IMR-90 (cell line): ENCODE measurements around the gene GGA3.

Experiments
- BHLHE40 ChIP-seq: fragments of 150-350 bp; IDR thresholded peaks from 2 replicates; pipeline ENCODE4 v1.6.1; 2016; ENCODE audit warnings: mild to moderate bottlenecking, low read depth, low read length
- CEBPB ChIP-seq: IDR thresholded peaks from 2 replicates; pipeline ENCODE4 v1.6.1; 2012; ENCODE audit warnings: low read depth, low read length, improper control_type of control experiment
- CHD1 ChIP-seq: IDR thresholded peaks from 2 replicates; pipeline ENCODE4 v1.6.1; 2012; ENCODE audit warnings: low read depth, low read length, improper control_type of control experiment
- CTCF ChIP-seq: conservative IDR thresholded peaks from 2 replicates; pipeline ENCODE4 v1.5.1; 2012; ENCODE audit warnings: mild to moderate bottlenecking, low read depth, low read length, improper control_type of control experiment
- FOS ChIP-seq: fragments of 150-350 bp; IDR thresholded peaks from 2 replicates; pipeline ENCODE4 v1.6.1; 2016; ENCODE audit warnings: low read depth, low read length
- MAFK ChIP-seq: IDR thresholded peaks from 2 replicates; pipeline ENCODE4 v1.6.1; 2012; ENCODE audit warnings: low read depth, low read length, improper control_type of control experiment
- MAZ ChIP-seq: IDR thresholded peaks from 2 replicates; pipeline ENCODE4 v1.6.1; 2012; ENCODE audit warnings: low read depth, mild to moderate bottlenecking, low read length, improper control_type of control experiment, moderate library complexity, borderline replicate concordance
- POLR2A ChIP-seq: IDR thresholded peaks from 2 replicates; pipeline ENCODE4 v1.6.1; 2012; ENCODE audit warnings: mild to moderate bottlenecking, low read depth, low read length
- RAD21 ChIP-seq: IDR thresholded peaks from 2 replicates; pipeline ENCODE4 v1.6.1; 2012; ENCODE audit warnings: low read length, improper control_type of control experiment
- RFX5 ChIP-seq: IDR thresholded peaks from 2 replicates; pipeline ENCODE4 v1.8.0; 2012; ENCODE audit warnings: low read depth, mild to moderate bottlenecking, low read length, moderate library complexity
- SMC3 ChIP-seq: fragments of 150-350 bp; IDR thresholded peaks from 2 replicates; pipeline ENCODE4 v1.6.1; 2016; ENCODE audit warnings: low read depth, mild to moderate bottlenecking, antibody characterized with exemption, low read length, moderate library complexity
- USF2 ChIP-seq: fragments of 150-350 bp; IDR thresholded peaks from 2 replicates; pipeline ENCODE4 v1.6.1; 2017; ENCODE audit warnings: mild to moderate bottlenecking, antibody characterized with exemption, low read length, low read depth
- TF ChIP-seq, protein P1 (sequence below): fragments of 150-350 bp; IDR thresholded peaks from 2 replicates; pipeline ENCODE4 v1.6.1; 2016; ENCODE audit warnings: low read depth, mild to moderate bottlenecking, low read length, moderate library complexity, borderline replicate concordance

- TF ChIP-seq CTCF (no peak), POLR2A (no peak), USF2 (no peak), RFX5 (no peak), MAZ (no peak), RAD21 (no peak), FOS (no peak), BHLHE40 (no peak), CEBPB (no peak), MAFK (no peak), SMC3 (no peak), CHD1 (no peak)
- TF ChIP-seq, protein P1, sequence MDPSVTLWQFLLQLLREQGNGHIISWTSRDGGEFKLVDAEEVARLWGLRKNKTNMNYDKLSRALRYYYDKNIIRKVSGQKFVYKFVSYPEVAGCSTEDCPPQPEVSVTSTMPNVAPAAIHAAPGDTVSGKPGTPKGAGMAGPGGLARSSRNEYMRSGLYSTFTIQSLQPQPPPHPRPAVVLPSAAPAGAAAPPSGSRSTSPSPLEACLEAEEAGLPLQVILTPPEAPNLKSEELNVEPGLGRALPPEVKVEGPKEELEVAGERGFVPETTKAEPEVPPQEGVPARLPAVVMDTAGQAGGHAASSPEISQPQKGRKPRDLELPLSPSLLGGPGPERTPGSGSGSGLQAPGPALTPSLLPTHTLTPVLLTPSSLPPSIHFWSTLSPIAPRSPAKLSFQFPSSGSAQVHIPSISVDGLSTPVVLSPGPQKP = no peak
These were observed 24.0 kb downstream of the GGA3 start for GRCh38 chr17:75237100-75238014.
